Body of pancreas (tissue), 4 donors: ENCODE data around the gene LRRC61. TPM values are rescaled to one million over a fixed set of nuclear protein-coding genes. Genes with fewer than 3 reads are reported as not detected.
"Not testable (repeated sequence)": the region's sequence is repeated elsewhere in the genome, so short reads cannot be mapped to it uniquely, and the experiment has no call there.

Source experiments
- ATAC-seq: fragments of 150-250 bp; one replicate; pipeline ENCODE4 v1.9.1; 2016
- DNase-seq, 4 donors: peaks; one replicate each; pipeline ENCODE4 v3.0.0-alpha.2; 2019
- H3K27ac ChIP-seq, 4 donors: fragments of 200-600 bp; sonication (generic); 1 replicate in 3 of 4; 2 replicates in 1 of 4; pipeline versions ENCODE4 v1.5.1 to v1.6.1; 2016 to 2019; ENCODE audit warnings: mild to moderate bottlenecking in 1 of 4, mixed read lengths in 1 of 4, moderate library complexity in 1 of 4
- H3K27me3 ChIP-seq, 2 donors: fragments of 200-600 bp; sonication (generic); one replicate each; pipeline ENCODE4 v1.6.0; 2016; ENCODE audit warnings: mild to moderate bottlenecking in 1 of 2
- H3K36me3 ChIP-seq, 2 donors: fragments of 200-600 bp; sonication (generic); replicated peaks in 1 of 2; 2 replicates each; pipeline ENCODE4 v1.5.1; 2016; ENCODE audit warnings: low read depth in 2 of 2; ENCODE audit not compliant: insufficient read depth in 1 of 2
- H3K4me1 ChIP-seq: fragments of 200-600 bp; sonication (generic); one replicate; pipeline ENCODE4 v1.6.0; 2016
- H3K4me3 ChIP-seq, 2 donors: fragments of 200-600 bp; sonication (generic); 1 replicate in 1 of 2; 2 replicates in 1 of 2; pipeline ENCODE4 v1.5.1; 2016 to 2019
- H3K9me3 ChIP-seq, 3 donors: fragments of 200-600 bp; sonication (generic); 1 replicate in 2 of 3; 2 replicates in 1 of 3; pipeline ENCODE4 v1.5.1; 2016
- CTCF ChIP-seq, 7 experiments: fragments of 450-650 bp in 4 of 7; fragments of 200-600 bp in 3 of 7; sonication (generic) in 3 of 7; IDR thresholded peaks; one replicate each; pipeline ENCODE4 v1.5.1; 2016 to 2019; ENCODE audit warnings: antibody characterized with exemption in 7 of 7
- POLR2A ChIP-seq, 3 donors: fragments of 450-650 bp; IDR thresholded peaks; one replicate each; pipeline ENCODE4 v1.6.1; 2016; ENCODE audit warnings: antibody characterized with exemption in 3 of 3, mild to moderate bottlenecking in 2 of 3
- WGBS, 2 donors: methylation state at CpG; one replicate each; pipeline ENCODE4 v1.1.5; 2017; 5-methylcytosine and 5-hydroxymethylcytosine counted together
- intact Hi-C: fragments of 100-400 bp; cut with DNase I; formaldehyde crosslinking; loops from one replicate; pipeline ENCODE4 v1.15.1; 2023
- total RNA-seq, 2 donors: library from RNA; depleted of rRNA; stranded (reverse); fragments of >200 nt; gene quantifications; one replicate each; pipeline ENCODE4 v1.1.0, GENCODE V29; 2016

The LRRC61 gene
- total RNA-seq, 2 donors from 2014 or later: 4.9 to 25.2 TPM

GRCh38 chr7:150314639-150315239, 8.4 kb upstream of the LRRC61 start:
- no peak overlapping the region for H3K4me3 ChIP-seq
- H3K9me3 ChIP-seq: no peaks in the 10 kb centered on the region
- 91 to 93% methylated on average over 5 of the region's 5 CpGs for WGBS, 2 donors
- no peak overlapping the region for H3K27ac ChIP-seq
- H3K4me1 ChIP-seq: peaks cover 75% of the 10 kb centered on the region
- H3K27me3 ChIP-seq: no peaks in the 10 kb centered on the region
- intact Hi-C loops: no loop called here
- no peaks in the 10 kb centered on the region for H3K36me3 ChIP-seq
- no peak for ATAC-seq
- DNase-seq: no peak
- TF ChIP-seq CTCF (IDR thresholded peaks at IDR 0.05) (no peak), POLR2A (IDR thresholded peaks at IDR 0.05) (no peak)

- peak overlapping the region in 2 of 4 donors; percentile 31 to 59 for H3K27ac ChIP-seq
- H3K9me3 ChIP-seq, H3K4me3 ChIP-seq, H3K36me3 ChIP-seq, intact Hi-C loops, H3K27me3 ChIP-seq, ATAC-seq, DNase-seq: not testable (repeated sequence)
- 71 to 75% methylated on average over 6 of the region's 6 CpGs for WGBS, 2 donors
- H3K4me1 ChIP-seq: peaks cover 77% of the 10 kb centered on the region
These were observed 6.2 kb upstream of the LRRC61 start for GRCh38 chr7:150316987-150317386.

DNA sequence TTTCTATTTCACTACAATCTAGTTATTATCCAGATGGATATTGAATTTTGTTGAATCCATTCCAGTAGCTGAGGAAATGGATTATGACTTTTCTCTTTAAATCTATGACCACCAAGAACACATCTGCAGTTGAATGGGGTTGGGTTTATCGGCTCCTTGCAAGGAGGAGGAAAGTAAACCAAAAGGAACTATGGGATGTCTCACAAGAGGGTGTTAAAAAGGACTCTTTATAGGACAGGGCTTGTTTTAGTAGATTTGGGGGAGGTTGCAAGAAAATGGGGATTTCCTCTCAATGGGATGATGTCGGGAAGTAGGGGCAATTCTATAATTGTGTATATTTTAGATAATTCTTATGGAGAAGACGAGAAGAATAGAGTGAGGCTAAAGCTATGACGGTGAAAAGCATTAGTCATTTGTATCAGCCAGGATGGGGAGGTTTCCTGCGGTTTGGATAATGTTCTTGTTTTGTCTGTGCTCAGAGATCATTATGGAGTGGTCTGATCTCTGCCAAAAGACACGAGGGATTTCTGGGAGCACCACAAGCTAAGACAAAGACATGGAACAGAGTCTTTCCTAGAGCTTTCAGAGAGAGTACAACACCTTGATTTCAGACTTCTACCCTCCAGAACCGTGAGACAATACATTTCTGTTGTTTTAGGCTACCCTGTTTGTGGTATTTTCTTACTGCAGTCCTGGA, 5.3 kb upstream of the LRRC61 start:
- H3K36me3 ChIP-seq: no peaks in the 10 kb centered on the region
- intact Hi-C loops: no loop called here
- no peak overlapping the region for H3K4me3 ChIP-seq
- no peak for ATAC-seq
- peaks cover 78% of the 10 kb centered on the region for H3K4me1 ChIP-seq
- no peaks in the 10 kb centered on the region for H3K27me3 ChIP-seq
- peak overlapping the region in 1 of 4 donors; percentile 13 for H3K27ac ChIP-seq
- TF ChIP-seq CTCF (IDR thresholded peaks at IDR 0.05): no peak
- no peak for TF ChIP-seq POLR2A (IDR thresholded peaks at IDR 0.05)
- no peaks in the 10 kb centered on the region for H3K9me3 ChIP-seq
- DNase-seq: no peak
- WGBS, 2 donors: 64 to 67% methylated on average over 7 of the region's 7 CpGs

GRCh38 chr7:150321788-150322113, 1.4 kb upstream of the LRRC61 start:
- intact Hi-C loops: no loop called here
- H3K27me3 ChIP-seq: no peaks in the 10 kb centered on the region
- DNase-seq (no peak), ATAC-seq (no peak)
- WGBS, 2 donors: 75 to 78% methylated on average over 3 of the region's 3 CpGs
- TF ChIP-seq CTCF (IDR thresholded peaks at IDR 0.05) (no peak), POLR2A (IDR thresholded peaks at IDR 0.05) (no peak)
- no peak overlapping the region for H3K4me3 ChIP-seq
- peaks cover 60% of the 10 kb centered on the region for H3K4me1 ChIP-seq
- H3K9me3 ChIP-seq: no peaks in the 10 kb centered on the region
- H3K36me3 ChIP-seq: no peaks in the 10 kb centered on the region
- peak overlapping the region; percentile 91 to 99 (median 98) for H3K27ac ChIP-seq

DNA sequence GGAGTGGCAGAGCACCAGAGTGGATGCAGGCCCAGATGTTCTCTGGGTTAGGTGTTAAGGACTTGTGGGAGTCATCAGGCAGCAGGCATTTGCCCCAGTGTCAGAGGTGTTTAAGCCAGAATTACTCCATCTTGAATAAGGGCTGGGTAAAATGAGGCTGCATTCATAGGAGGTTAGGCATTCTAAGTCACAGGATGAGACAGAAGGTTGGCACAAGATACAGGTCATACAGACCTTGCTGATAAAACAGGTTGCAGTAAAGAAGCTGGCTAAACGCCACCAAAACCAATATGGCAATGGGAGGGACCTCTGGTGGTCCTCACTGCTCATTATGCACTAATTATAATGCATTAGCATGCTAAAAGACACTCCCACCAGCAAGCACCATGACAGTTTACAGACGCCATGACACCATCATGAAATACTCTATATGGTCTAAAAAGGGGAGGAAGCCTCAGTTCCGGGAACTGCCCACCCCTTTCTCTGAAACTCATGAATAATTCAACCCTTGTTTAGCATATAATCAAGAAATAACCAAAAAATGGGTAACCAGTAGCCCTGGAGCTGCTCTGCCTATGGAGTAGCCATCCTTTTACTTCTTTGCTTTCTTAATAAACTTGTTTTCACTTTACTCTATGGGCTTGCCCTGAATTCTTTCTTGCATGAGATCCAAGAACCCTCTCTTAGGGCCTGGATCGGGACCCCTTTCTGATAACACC, 882 bp upstream of the LRRC61 start:
- no peak for TF ChIP-seq CTCF (IDR thresholded peaks at IDR 0.05)
- TF ChIP-seq POLR2A (IDR thresholded peaks at IDR 0.05): no peak
- H3K4me1 ChIP-seq: peaks cover 56% of the 10 kb centered on the region
- intact Hi-C loops: no loop called here
- H3K9me3 ChIP-seq: no peaks in the 10 kb centered on the region
- DNase-seq: peak in 3 of 4 donors; percentile 44 to 52 (median 49)
- H3K27me3 ChIP-seq: no peaks in the 10 kb centered on the region
- 16 to 24% methylated on average over 4 of the region's 4 CpGs for WGBS, 2 donors
- peak overlapping the region; percentile 14 to 52 for H3K4me3 ChIP-seq
- H3K36me3 ChIP-seq: no peaks in the 10 kb centered on the region
- peak overlapping the region; percentile 91 to 99 (median 98) for H3K27ac ChIP-seq
- ATAC-seq: no peak
